SH-SY5Y (cell line): Measurements from ENCODE around the gene TCAF1.

Experiments
- GATA2 ChIP-seq: IDR thresholded peaks from 2 replicates; pipeline ENCODE4 v1.6.1; 2011; ENCODE audit warnings: mild to moderate bottlenecking, low read depth, low read length
- GATA3 ChIP-seq: IDR thresholded peaks from 2 replicates; pipeline ENCODE4 v1.6.1; 2011; ENCODE audit warnings: low read depth, mild to moderate bottlenecking, low read length, moderate library complexity

DNA sequence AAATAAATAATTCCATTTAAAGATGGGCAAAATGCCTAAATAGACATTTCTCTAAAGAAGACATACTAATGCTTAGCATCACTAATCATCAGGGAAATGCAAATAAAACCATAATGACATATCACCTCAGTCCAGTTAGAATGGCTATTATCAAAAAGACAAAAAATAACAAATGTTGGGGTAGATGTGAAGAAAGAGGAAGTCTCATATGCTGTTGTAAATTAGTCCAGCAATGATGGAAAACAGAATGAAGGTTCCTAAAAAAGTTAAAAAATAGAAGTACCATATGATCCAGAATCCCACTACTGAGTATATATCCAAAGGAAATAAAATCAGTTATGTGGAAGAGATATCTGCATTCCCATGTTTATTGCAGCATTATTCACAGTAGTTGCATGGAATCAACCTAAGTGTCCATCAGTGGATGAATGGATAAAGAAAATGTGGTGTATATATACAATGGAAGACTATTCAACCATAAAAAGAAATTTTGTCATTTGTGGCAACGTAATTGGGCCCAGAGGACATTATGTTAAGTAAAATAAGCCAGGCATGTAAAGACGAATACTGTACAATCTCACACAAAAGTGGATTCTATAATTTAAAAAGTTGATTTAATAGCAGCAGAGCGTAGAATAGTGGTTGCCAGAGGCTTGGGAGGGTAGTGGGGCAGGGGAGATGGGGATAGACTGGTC lies 52.0 kb downstream of the TCAF1 start:
- no peak for TF ChIP-seq GATA2
- TF ChIP-seq GATA3: no peak
